Lower leg skin (tissue), 4 donors: ENCODE data around the gene KRT79. TPM values are rescaled to one million over a fixed set of nuclear protein-coding genes. Genes with fewer than 3 reads are reported as not detected.

Experiments
- DNase-seq, 2 donors: peaks; one replicate each; pipeline ENCODE4 v3.0.0-alpha.2; 2019; ENCODE audit warnings: low spot score in 2 of 2
- H3K4me3 ChIP-seq: fragments of 200-600 bp; sonication (generic); 2 replicates; pipeline ENCODE4 v1.5.1; 2017; ENCODE audit warnings: mild to moderate bottlenecking, low read depth; ENCODE audit not compliant: poor library complexity, severe bottlenecking
- POLR2A ChIP-seq, 2 donors: fragments of 450-650 bp; IDR thresholded peaks; one replicate each; pipeline ENCODE4 v1.6.1; 2016 to 2017; ENCODE audit warnings: antibody characterized with exemption in 2 of 2, mild to moderate bottlenecking in 1 of 2, moderate library complexity in 1 of 2
- WGBS, 2 donors: methylation state at CpG; one replicate each; pipeline ENCODE4 v1.1.5; 2018; 5-methylcytosine and 5-hydroxymethylcytosine counted together
- intact Hi-C: fragments of 100-400 bp; cut with DNase I; formaldehyde crosslinking; loops from one replicate; pipeline ENCODE4 v1.15.0; 2023; ENCODE audit warnings: low total_unique reads
- total RNA-seq, 4 donors: library from RNA; depleted of rRNA; stranded (reverse); fragments of >200 nt; gene quantifications; one replicate each; pipeline ENCODE4 v1.1.0, GENCODE V29; 2016
- TF ChIP-seq, protein P1 (sequence below), 3 donors: fragments of 450-650 bp; IDR thresholded peaks; one replicate each; pipeline ENCODE4 v1.5.1; 2016; ENCODE audit warnings: antibody characterized with exemption in 3 of 3, mild to moderate bottlenecking in 3 of 3, moderate library complexity in 2 of 3

The KRT79 gene
- total RNA-seq, 4 donors from 2014 or later: 8.5 to 259 (median 78.2) TPM

- no peak overlapping the region for H3K4me3 ChIP-seq
- 51 to 53% methylated on average over 4 of the region's 4 CpGs for WGBS, 2 donors
- intact Hi-C loops: no loop called here
- DNase-seq: peak in 1 of 2 donors; percentile 74
- no peak for TF ChIP-seq POLR2A (IDR thresholded peaks at IDR 0.05)
- TF ChIP-seq, protein P1, sequence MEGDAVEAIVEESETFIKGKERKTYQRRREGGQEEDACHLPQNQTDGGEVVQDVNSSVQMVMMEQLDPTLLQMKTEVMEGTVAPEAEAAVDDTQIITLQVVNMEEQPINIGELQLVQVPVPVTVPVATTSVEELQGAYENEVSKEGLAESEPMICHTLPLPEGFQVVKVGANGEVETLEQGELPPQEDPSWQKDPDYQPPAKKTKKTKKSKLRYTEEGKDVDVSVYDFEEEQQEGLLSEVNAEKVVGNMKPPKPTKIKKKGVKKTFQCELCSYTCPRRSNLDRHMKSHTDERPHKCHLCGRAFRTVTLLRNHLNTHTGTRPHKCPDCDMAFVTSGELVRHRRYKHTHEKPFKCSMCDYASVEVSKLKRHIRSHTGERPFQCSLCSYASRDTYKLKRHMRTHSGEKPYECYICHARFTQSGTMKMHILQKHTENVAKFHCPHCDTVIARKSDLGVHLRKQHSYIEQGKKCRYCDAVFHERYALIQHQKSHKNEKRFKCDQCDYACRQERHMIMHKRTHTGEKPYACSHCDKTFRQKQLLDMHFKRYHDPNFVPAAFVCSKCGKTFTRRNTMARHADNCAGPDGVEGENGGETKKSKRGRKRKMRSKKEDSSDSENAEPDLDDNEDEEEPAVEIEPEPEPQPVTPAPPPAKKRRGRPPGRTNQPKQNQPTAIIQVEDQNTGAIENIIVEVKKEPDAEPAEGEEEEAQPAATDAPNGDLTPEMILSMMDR (IDR thresholded peaks at IDR 0.05): no peak
Measured at GRCh38 chr12:52834727-52835001, 553 bp upstream of the KRT79 start.

- intact Hi-C loops: no loop called here
- 89 to 93% methylated on average over 19 to 20 of the region's 20 CpGs for WGBS, 2 donors
- H3K4me3 ChIP-seq: no peak overlapping the region
- no peak for TF ChIP-seq POLR2A (IDR thresholded peaks at IDR 0.05)
- TF ChIP-seq, protein P1 (IDR thresholded peaks at IDR 0.05): no peak
- DNase-seq: peak in 1 of 2 donors; percentile 72
Measured at GRCh38 chr12:52832985-52833905, 866 bp downstream of the KRT79 start.

- WGBS, 2 donors: 75 to 79% methylated on average over 3 of the region's 3 CpGs
- H3K4me3 ChIP-seq: no peak overlapping the region
- intact Hi-C loops: no loop called here
- TF ChIP-seq, protein P1 (IDR thresholded peaks at IDR 0.05): no peak
- TF ChIP-seq POLR2A (IDR thresholded peaks at IDR 0.05): no peak
- peak in 1 of 2 donors; percentile 67 for DNase-seq
Measured at GRCh38 chr12:52832451-52832850, 1.7 kb downstream of the KRT79 start.

DNA sequence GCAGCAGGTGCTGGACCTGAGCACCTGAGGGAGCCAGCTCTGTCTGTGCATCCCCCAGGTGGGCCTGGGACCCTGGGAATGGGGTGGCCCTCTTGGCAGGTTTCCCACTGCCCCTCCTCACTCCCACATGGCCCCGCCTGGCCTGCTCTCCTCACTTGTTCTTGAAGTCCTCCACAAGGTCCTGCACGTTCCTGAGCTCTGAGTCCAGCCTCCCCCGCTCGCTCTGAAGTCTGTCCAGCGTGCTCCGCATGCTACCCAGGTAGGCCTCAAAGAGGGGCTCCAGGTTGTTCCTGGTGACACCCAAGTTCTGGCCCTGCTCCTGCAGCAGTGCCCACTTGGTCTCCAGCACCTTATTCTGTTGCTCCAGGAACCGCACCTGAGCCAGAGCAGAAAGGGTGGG is 2.9 kb downstream of the KRT79 start:
- TF ChIP-seq POLR2A (IDR thresholded peaks at IDR 0.05): no peak
- TF ChIP-seq, protein P1 (IDR thresholded peaks at IDR 0.05): no peak
- DNase-seq: peak in 1 of 2 donors; percentile 79
- intact Hi-C loops: no loop called here
- no peak overlapping the region for H3K4me3 ChIP-seq
- WGBS, 2 donors: 93 to 94% methylated on average over 7 of the region's 7 CpGs

DNA sequence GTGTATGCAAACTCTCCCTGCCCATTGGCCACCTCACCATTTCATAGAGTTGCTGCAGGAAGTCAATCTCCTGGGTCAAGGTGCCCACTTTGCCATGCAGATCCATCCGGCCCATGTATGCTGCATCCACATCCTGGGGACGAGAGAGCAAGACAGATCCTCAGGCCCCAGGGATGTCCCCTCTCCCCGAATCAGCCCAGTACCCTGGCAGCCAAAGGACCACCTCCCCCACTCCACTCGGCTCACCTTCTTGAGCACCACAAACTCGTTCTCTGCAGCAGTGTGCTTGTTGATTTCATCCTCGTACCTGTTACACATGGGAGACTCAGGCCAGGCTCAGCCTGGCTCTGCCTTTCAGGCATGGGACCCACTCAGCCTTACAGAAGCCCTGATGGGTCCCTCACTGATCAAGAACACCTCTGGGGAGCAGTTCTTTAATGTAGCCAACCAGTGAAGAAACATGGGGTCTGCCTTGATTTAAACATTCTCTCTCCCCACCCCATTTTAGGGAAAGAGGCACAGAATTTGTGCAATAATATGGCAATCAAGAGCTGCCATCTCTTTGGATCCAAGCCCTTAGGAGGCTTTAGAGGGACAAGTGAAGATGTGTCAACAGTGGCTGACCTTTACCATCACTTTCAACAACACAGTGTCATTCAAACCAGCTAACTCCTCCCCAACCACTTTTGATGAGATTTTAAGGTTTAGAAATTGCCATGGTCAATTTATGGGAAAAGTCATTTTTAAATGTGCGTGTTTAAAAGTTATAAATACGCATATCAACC is 3.9 kb downstream of the KRT79 start:
- H3K4me3 ChIP-seq: no peak overlapping the region
- 82 to 87% methylated on average over 8 of the region's 8 CpGs for WGBS, 2 donors
- DNase-seq: no peak
- intact Hi-C loops: no loop called here
- TF ChIP-seq, protein P1 (IDR thresholded peaks at IDR 0.05): no peak
- TF ChIP-seq POLR2A (IDR thresholded peaks at IDR 0.05): no peak
